Superior temporal gyrus (tissue), 1 donor: ENCODE data around the gene DENND5A.
"Not testable (repeated sequence)": the region's sequence is repeated elsewhere in the genome, so short reads cannot be mapped to it uniquely, and the experiment has no call there.

ENCODE experiments used
- DNase-seq: peaks from one replicate; pipeline ENCODE4 v3.0.0-alpha.2; 2016; ENCODE audit errors: extremely low spot score

Gene DENND5A

GRCh38 chr11:9177438-9178091 lies 87.6 kb downstream of the DENND5A start:
- no peak for DNase-seq

- DNase-seq = no peak
Observed at GRCh38 chr11:9176550-9176949, 88.6 kb downstream of the DENND5A start.

GRCh38 chr11:9176136-9176535 lies 89.0 kb downstream of the DENND5A start:
- DNase-seq = no peak

- DNase-seq = no peak
Observed at GRCh38 chr11:9172389-9172788, 92.8 kb downstream of the DENND5A start.

- DNase-seq = no peak
Observed at GRCh38 chr11:9170450-9170849, 94.7 kb downstream of the DENND5A start.

DNA sequence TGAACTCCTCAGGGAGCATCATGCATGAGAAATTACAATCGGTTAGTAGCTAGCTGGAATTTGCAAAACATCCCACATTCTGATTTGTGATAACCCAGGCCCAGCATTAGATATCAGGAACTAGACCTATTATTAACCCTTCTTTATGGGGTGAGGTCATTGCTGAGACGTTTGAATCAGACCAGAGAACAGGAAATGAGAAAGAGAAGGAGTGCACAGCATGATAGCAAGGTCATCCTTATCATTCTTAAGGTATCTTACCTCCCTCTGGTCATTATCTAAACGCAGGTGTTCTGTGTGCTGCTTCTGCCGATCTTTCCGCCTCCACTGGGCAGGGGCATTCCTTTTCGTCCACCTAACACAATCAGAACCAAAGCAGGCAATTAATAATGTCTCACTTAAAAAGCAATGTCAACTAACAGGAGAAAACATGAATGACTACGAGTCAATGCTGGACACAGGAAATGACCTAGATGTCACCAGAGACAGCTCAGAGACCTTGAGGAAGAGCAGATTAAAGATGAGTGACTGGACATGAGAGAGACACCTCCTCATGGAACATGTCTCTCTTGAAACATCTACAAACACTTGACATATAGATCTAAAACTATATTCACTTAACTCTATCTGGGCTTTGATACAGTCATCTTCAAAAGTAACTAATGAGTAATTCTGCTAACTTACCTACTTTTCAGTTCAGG lies 95.4 kb downstream of the DENND5A start:
- DNase-seq = no peak

DNA sequence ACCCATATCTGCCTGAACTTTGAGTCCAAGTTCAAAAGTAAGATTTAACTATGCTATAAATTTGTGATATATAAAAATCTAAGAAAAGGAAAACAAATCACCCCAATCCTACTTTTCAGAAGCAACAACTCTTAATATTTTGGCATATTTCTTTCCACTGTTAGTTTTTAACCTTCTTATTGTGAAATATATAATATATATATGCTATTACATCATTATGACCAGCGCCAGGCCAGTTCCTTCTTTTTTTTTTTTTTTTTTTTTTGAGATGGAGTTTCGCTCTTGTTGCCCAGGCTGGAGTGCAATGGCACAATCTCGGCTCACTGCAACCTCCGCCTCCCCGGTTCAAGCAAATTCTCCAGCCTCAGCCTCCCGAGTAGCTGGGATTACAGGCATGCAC lies 103.2 kb downstream of the DENND5A start:
- not testable (repeated sequence) for DNase-seq

GRCh38 chr11:9160166-9160565 lies 105.0 kb downstream of the DENND5A start:
- DNase-seq = no peak

DNA sequence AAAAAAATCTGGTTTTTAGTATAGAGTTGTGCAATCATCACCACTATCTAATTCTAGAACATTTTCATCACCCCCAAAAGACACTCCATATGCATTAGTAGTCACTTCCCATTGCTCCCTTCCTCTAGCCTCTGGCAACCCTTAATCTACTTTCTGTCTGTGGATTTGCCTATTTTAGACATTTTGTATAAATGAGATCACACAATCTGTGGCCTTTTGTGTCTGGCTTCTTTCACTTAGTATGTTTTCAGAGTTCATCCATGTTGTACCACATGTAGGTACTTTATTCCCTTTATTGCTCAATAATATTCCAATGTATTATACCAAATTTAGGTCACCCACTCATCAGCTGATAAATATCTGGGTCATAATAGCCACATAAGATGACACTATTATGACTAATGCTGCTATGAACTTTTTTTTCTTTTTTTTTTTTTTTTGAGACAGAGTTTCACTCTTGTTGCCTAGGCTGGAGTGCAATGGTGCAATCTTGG lies 106.2 kb downstream of the DENND5A start:
- DNase-seq = no peak

- DNase-seq = no peak
Observed at GRCh38 chr11:9155930-9156329, 109.2 kb downstream of the DENND5A start.

DNA sequence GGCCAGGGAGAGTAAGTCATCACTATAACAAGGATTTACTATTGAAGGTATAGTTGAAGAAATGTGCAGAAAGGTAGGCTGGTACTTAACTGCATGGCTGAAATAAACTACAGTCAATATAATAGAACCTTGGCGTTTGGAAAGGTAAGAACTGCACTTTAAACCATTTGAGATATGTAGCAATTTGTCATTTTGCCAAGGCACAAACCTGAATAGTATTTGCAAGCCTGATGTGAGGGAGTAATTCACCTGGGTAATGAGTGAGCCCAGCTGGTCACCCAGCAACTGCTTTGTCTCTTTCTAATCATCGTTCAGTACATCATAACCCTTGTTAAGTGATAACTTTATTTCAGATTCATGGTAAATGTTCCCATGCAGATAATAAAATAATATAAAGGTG lies 111.5 kb downstream of the DENND5A start:
- no peak for DNase-seq

DNA sequence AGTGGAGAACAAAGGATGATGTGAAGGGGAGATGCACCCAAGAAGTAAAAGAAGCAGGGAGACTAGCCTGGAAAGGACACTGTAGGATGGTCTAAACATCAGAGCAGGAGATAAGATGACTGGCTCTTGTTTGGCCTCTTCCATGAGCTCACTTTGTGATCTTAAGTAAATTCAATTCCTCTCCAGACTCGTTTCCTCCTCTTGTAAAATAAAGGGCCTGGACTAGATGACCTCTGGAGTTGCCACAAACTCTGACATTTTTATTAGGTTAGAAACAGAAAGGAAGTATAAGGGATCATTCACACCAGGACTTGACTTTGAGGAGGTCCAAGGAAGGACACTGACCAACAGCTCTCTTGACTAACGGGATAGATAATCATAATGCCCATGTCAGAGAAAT lies 113.5 kb downstream of the DENND5A start:
- DNase-seq = no peak

- no peak for DNase-seq
Observed at GRCh38 chr11:9150926-9151325, 114.2 kb downstream of the DENND5A start.

GRCh38 chr11:9150501-9150900 lies 114.6 kb downstream of the DENND5A start:
- DNase-seq = no peak

GRCh38 chr11:9148727-9149126 lies 116.4 kb downstream of the DENND5A start:
- DNase-seq = no peak

DNA sequence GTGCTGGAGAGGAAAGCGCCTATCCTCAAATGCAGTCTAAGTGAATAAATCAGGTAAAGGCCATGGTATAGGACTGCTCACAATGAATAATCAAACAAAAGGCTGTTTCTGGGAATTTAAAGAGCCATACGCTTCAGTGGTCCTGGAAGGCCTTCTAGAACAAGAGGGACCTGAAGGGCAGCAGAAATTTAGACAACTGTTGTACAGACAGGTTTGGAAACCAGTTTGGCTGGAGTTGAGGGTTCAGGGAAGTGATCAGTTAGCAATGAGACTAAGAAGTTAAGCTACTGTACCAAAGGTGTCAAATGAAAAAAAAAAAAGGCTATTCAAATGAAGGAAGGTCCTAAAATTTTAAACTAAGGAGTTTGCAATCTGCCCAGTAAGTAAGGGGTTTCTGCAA lies 117.1 kb downstream of the DENND5A start:
- no peak for DNase-seq

DNA sequence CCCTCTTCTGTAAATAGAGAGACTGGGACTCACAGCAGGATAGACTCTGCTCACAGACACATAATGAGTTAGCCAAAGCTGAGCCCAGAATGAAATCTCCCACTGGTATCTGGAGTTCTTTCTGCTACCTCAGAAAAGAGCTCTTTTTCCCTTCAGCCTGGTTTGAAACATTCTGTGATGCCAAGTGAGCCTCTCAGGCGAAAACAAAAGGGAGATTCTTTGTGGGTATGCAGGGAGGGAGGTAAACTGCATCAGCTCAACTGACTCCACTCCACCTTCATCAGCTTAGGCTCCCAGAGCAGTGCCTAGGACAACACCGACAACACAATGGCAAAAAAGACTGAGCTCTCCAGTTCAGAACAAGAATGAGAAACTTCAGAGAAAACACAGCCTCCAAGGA lies 118.7 kb downstream of the DENND5A start:
- DNase-seq = peak; percentile 44

DNA sequence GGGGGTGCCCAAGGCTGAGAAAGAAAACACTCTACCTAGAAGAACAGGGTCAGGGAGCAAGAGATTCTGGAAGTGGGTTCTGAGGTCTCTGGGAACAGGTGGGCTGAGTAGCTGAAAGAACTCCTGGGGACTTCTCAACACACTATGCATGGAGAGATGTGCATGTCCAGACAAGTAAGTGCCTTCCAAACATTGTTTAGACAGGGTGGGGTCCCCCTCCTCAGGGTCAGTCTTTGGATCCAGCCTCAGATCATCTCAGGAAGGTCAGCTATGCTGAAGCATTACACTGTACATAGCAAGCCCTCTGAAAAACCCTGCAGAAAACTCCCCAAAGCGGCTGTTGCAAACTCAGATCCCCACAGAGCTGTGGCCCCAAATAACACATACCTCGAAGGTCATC lies 119.9 kb downstream of the DENND5A start:
- no peak for DNase-seq

DNA sequence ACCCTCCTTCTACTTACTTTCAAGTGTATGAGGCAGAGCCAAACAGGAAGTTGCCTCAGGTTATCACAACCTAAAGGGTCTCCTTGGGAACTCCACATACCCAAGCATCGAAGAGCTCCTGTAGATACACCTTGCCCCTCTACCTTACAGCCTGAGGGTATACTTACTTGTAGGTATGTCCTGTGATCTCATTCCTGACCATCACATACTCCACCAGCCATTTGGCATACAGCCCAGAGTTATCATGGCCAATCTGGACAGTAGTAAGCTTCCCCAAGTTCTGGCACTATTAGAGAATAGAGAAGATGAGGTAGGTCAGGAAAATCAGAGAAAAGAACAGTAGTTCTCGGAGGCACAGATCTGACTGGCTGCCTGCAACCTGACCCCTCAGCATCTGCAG lies 120.3 kb downstream of the DENND5A start:
- no peak for DNase-seq

- DNase-seq = no peak
Observed at GRCh38 chr11:9143721-9144120, 121.4 kb downstream of the DENND5A start.

DNA sequence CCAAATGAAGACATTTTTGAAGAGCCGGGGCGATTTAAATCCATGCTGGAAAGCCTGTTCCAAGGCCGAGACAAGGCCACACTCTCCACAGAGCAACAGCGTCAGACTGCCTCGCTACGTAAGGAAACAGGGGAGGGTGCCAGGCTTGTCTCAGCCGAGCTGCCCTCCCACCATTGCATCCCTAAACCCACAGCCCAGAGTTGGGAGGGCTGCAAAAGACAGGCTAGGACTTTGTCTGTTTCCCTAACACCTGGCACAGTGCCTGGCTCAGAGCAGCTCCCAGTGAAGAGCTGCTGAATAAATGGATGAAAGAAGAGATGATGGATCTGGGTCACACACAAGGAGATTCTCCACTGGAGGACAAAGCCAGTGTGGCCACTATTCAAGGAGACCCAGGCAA lies 122.4 kb downstream of the DENND5A start:
- DNase-seq = peak; percentile 82

- DNase-seq = no peak
Observed at GRCh38 chr11:9141186-9141585, 124.0 kb downstream of the DENND5A start.

- no peak for DNase-seq
Observed at GRCh38 chr11:9139628-9140357, 125.4 kb downstream of the DENND5A start.
